CD4-positive, alpha-beta T cell (primary cell): Measurements from ENCODE around the gene AOAH. TPM values are rescaled to one million over a fixed set of nuclear protein-coding genes. Genes with fewer than 3 reads are reported as not detected.

ENCODE experiments used
- ATAC-seq: fragments of 200-7000 bp; cut with Tn5 transposase; one replicate; pipeline ENCODE4 v1.10.0; 2022; ENCODE audit warnings: mild to moderate bottlenecking; ENCODE audit not compliant: poor library complexity
- CTCF ChIA-PET: fragments of 350-600 bp; sonication (Branson Sonifier 250); formaldehyde crosslinking; loops from one replicate; lab custom pipeline; 2021; ENCODE audit warnings: antibody characterized with exemption, inconsistent platforms; lab: Charles Lee
- POLR2A ChIA-PET: fragments of 350-600 bp; sonication (Branson Sonifier 250); formaldehyde crosslinking; loops from one replicate; lab custom pipeline; 2021; ENCODE audit warnings: antibody characterized with exemption, inconsistent platforms; lab: Charles Lee
- DNase-seq, 14 experiments: peaks; one replicate each; pipeline ENCODE4 v3.0.0-alpha.2; 2013 to 2020; ENCODE audit warnings: mixed read lengths in 2 of 14
- H3K27ac ChIP-seq, 2 donors: one replicate each; pipeline versions ENCODE4 v1.5.1 to v1.7.0; 2013; ENCODE audit warnings: low read length in 2 of 2, low read depth in 1 of 2, mild to moderate bottlenecking in 1 of 2
- H3K27me3 ChIP-seq, 2 experiments: 1 replicate in 1 of 2; 2 replicates in 1 of 2; pipeline versions ENCODE4 v1.6.1 to v1.7.0; 2013; ENCODE audit warnings: low read length in 2 of 2, control low read depth in 1 of 2, mild to moderate bottlenecking in 1 of 2, moderate library complexity in 1 of 2; ENCODE audit not compliant: insufficient read depth in 2 of 2, control insufficient read depth in 1 of 2
- H3K36me3 ChIP-seq: one replicate; pipeline ENCODE4 v1.6.1; 2013; ENCODE audit warnings: low read length, control low read depth; ENCODE audit not compliant: insufficient read depth
- H3K4me1 ChIP-seq: one replicate; pipeline ENCODE4 v1.6.1; 2013; ENCODE audit warnings: low read length, control low read depth; ENCODE audit not compliant: insufficient read depth
- H3K4me3 ChIP-seq: one replicate; pipeline ENCODE4 v1.5.1; 2013; ENCODE audit warnings: mild to moderate bottlenecking, low read length, moderate library complexity
- H3K9me3 ChIP-seq, 2 experiments: 1 replicate in 1 of 2; 2 replicates in 1 of 2; pipeline versions ENCODE4 v1.6.1 to v1.7.0; 2013; ENCODE audit warnings: low read length in 2 of 2, mild to moderate bottlenecking in 2 of 2, control low read depth in 1 of 2, moderate library complexity in 1 of 2; ENCODE audit not compliant: control insufficient read depth in 1 of 2, insufficient read depth in 1 of 2
- H3K27ac Mint-ChIP-seq: one replicate; pipeline ENCODE4 v1.8.0; 2020; ENCODE audit warnings: mixed read lengths
- H3K27me3 Mint-ChIP-seq: one replicate; pipeline ENCODE4 v1.8.0; 2021; ENCODE audit warnings: mixed read lengths
- H3K36me3 Mint-ChIP-seq: one replicate; pipeline ENCODE4 v1.8.0; 2021; ENCODE audit warnings: low read depth, mixed read lengths
- H3K4me1 Mint-ChIP-seq: one replicate; pipeline ENCODE4 v1.8.0; 2021; ENCODE audit warnings: low read depth, mixed read lengths
- H3K4me3 Mint-ChIP-seq: one replicate; pipeline ENCODE4 v1.8.0; 2020; ENCODE audit warnings: mild to moderate bottlenecking, mixed read lengths
- H3K9me3 Mint-ChIP-seq: one replicate; pipeline ENCODE4 v1.8.0; 2020; ENCODE audit warnings: mixed read lengths
- CTCF ChIP-seq: fragments of 200-600 bp; IDR thresholded peaks from one replicate; pipeline ENCODE4 v1.8.0; 2022; ENCODE audit warnings: antibody characterized with exemption, mild to moderate bottlenecking
- intact Hi-C, 2 experiments: fragments of 100-400 bp; cut with DNase I in 1 of 2; cut with micrococcal nuclease in 1 of 2; formaldehyde crosslinking; loops; one replicate each; pipeline versions ENCODE4 v1.15.1 to v1.9.0; 2023 to 2025; cut with DNase I, micrococcal nuclease
- total RNA-seq, 174 experiments: library from RNA in 2 of 174; stranded (reverse) in 2 of 174; gene quantifications; one replicate each; pipeline ENCODE4 v1.2.3 and lab custom pipeline; 2021 to 2026

Gene AOAH
- total RNA-seq, 2 experiments from 2014 or later, result 27.5 to 30.3 TPM

GRCh38 chr7:36710186-36710791, 14.0 kb downstream of the AOAH start:
- peaks cover 0 to 7% of the 10 kb centered on the region in 2 experiments for H3K9me3 ChIP-seq
- ATAC-seq, result no peak
- H3K4me3 ChIP-seq, result no peak overlapping the region
- peaks cover 13% of the 10 kb centered on the region for H3K9me3 Mint-ChIP-seq
- H3K27ac ChIP-seq, result no peak overlapping the region
- ChIA-PET POLR2A (no interaction called here), CTCF (interaction anchor here (2.7 kb wide), 1 partner anchor 39 kb away, joined by 7 read pairs; no protein-coding TSS in a partner anchor)
- no peaks in the 10 kb centered on the region for H3K27me3 Mint-ChIP-seq
- intact Hi-C loops, result no loop called here
- peaks cover 34% of the 10 kb centered on the region for H3K4me1 Mint-ChIP-seq
- peaks cover 87% of the 10 kb centered on the region for H3K36me3 Mint-ChIP-seq
- DNase-seq, result no peak
- H3K36me3 ChIP-seq, result peaks cover 3% of the 10 kb centered on the region
- no peak overlapping the region for H3K27ac Mint-ChIP-seq
- H3K27me3 ChIP-seq, result no peaks in the 10 kb centered on the region
- TF ChIP-seq CTCF, result no peak
- H3K4me3 Mint-ChIP-seq, result no peak overlapping the region
- no peaks in the 10 kb centered on the region for H3K4me1 ChIP-seq

DNA sequence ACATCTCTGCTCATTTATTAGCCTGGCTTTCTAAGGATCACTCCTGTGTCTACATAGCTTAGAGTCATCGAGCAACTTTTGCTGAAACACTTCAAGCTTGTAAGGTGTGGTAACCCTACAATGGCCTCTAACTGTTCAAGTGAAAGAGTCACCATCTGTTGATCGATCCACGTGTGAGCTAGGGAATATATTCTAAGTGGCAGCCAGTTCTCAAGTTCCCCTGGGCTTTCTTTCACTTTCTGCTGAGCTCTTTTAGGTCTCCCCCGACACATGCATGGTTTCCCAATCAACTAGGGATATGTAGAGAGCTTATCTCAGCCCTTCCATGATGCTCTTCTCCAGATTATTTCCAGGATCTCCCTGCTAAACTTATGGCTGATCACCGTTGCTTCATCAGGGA, 15.5 kb downstream of the AOAH start:
- Mint-ChIP-seq H3K36me3 (peaks cover 91% of the 10 kb centered on the region), H3K4me3 (no peak overlapping the region), H3K9me3 (peaks cover 19% of the 10 kb centered on the region), H3K27ac (no peak overlapping the region), H3K27me3 (no peaks in the 10 kb centered on the region), H3K4me1 (peaks cover 41% of the 10 kb centered on the region)
- no peaks in the 10 kb centered on the region for H3K27me3 ChIP-seq
- H3K4me3 ChIP-seq, result no peak overlapping the region
- intact Hi-C loops, result loop anchor here in 1 of 2 experiments (1.0 kb wide), 1 partner anchor 32 kb away; no protein-coding TSS in a partner anchor
- no peaks in the 10 kb centered on the region for H3K4me1 ChIP-seq
- H3K9me3 ChIP-seq, result peaks cover 0 to 7% of the 10 kb centered on the region in 2 experiments
- ChIA-PET POLR2A (interaction anchor here (1.2 kb wide), 1 partner anchor 69 kb away, joined by 3 read pairs; no protein-coding TSS in a partner anchor), CTCF (interaction anchor here (2.7 kb wide), 1 partner anchor 38 kb away, joined by 7 read pairs; no protein-coding TSS in a partner anchor)
- DNase-seq (no peak), ATAC-seq (no peak)
- no peak overlapping the region for H3K27ac ChIP-seq
- H3K36me3 ChIP-seq, result peaks cover 3% of the 10 kb centered on the region
- no peak for TF ChIP-seq CTCF

DNA sequence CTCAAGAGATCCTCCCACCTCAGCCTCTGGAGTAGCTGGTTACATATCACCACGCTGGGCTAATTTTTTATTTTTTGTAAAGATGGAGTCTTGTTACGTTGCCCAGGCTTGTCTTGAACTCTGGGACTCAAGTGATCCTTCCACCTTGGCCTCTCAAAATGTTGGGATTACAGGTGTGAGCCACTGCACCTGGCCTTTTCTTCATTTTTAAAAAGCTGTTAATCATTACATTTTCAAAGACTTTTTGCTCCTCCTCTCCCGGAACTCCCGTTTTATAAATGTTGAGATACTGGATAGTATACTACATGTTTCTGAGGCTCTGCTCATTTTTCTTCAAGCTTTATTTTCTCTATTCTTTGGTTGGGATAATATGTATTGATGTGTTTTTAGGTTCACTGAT, 16.4 kb downstream of the AOAH start:
- intact Hi-C loops, result loop anchor here in 1 of 2 experiments (1.0 kb wide), 1 partner anchor 32 kb away; no protein-coding TSS in a partner anchor
- TF ChIP-seq CTCF, result no peak
- no peaks in the 10 kb centered on the region for H3K27me3 ChIP-seq
- no peak overlapping the region for H3K4me3 ChIP-seq
- no peak for DNase-seq
- ATAC-seq, result no peak
- peaks cover 3% of the 10 kb centered on the region for H3K36me3 ChIP-seq
- Mint-ChIP-seq H3K4me1 (peaks cover 37% of the 10 kb centered on the region), H3K27me3 (no peaks in the 10 kb centered on the region), H3K9me3 (peaks cover 19% of the 10 kb centered on the region), H3K27ac (no peak overlapping the region), H3K4me3 (no peak overlapping the region), H3K36me3 (peaks cover 90% of the 10 kb centered on the region)
- H3K27ac ChIP-seq, result no peak overlapping the region
- POLR2A ChIA-PET, result interaction anchor here (1.2 kb wide), 1 partner anchor 68 kb away, joined by 3 read pairs; no protein-coding TSS in a partner anchor
- CTCF ChIA-PET, result no interaction called here
- no peaks in the 10 kb centered on the region for H3K4me1 ChIP-seq
- H3K9me3 ChIP-seq, result peaks cover 0 to 7% of the 10 kb centered on the region in 2 experiments
